ENCODE data around the gene POU3F2. TPM values are rescaled to one million over a fixed set of nuclear protein-coding genes. Genes with fewer than 3 reads are reported as not detected.

POU3F2 gene
- total and polyA plus RNA-seq, 2 donors (not counting 3 experiments of a cell fraction or from before 2014, with no cell fraction given), result not detected

- H3K4me3 ChIP-seq (replicated peaks in 1 of 3; ENCODE audit: insufficient read depth in 1 of 3, low read depth in 1 of 3, low read length in 3 of 3), result no peak overlapping the region
- CTCF ChIA-PET, result no interaction called here
- no TSS peak for BruUV-seq (replicated peaks)
- POLR2A ChIA-PET, result no interaction called here
- H3K27ac ChIP-seq (ENCODE audit: insufficient read depth, low read depth, low read length), result no peak overlapping the region
- no peak for TF ChIP-seq EZH2 (IDR thresholded peaks at IDR 0.05; ENCODE audit: borderline replicate concordance, low read depth, low read length, severe bottlenecking)
- no peak for TF ChIP-seq GATA2 (IDR thresholded peaks at IDR 0.05; ENCODE audit: insufficient read depth, insufficient read length, low read depth, low read length)
- TF ChIP-seq CTCF (IDR thresholded peaks at IDR 0.05; ENCODE audit: extremely low read depth in 1 of 2, insufficient read depth in 1 of 2, low read depth in 1 of 2, low read length in 2 of 2), result no peak
- TF ChIP-seq POLR2A (IDR thresholded peaks at IDR 0.05; ENCODE audit: low read depth, low read length), result no peak
- TF ChIP-seq JUN (IDR thresholded peaks at IDR 0.05; ENCODE audit: borderline replicate concordance, insufficient read depth, insufficient read length, low read depth), result no peak
- TF ChIP-seq POLR2AphosphoS5 (IDR thresholded peaks at IDR 0.05; ENCODE audit: insufficient read depth, low read depth, low read length), result no peak
- TF ChIP-seq MYC (IDR thresholded peaks at IDR 0.05; ENCODE audit: low read depth, low read length), result no peak
- TF ChIP-seq, protein P1, sequence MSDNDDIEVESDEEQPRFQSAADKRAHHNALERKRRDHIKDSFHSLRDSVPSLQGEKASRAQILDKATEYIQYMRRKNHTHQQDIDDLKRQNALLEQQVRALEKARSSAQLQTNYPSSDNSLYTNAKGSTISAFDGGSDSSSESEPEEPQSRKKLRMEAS (IDR thresholded peaks at IDR 0.05; ENCODE audit: insufficient read depth, insufficient read length), result no peak
- no peak for TF ChIP-seq FOS (IDR thresholded peaks at IDR 0.05; ENCODE audit: borderline replicate concordance, insufficient read depth, low read length)
- H3K36me3 ChIP-seq (ENCODE audit: control insufficient read depth in 2 of 2, extremely low read depth in 1 of 2, insufficient read depth in 2 of 2, low read length in 2 of 2), result no peaks in the 10 kb centered on the region
- intact Hi-C loops (cut with micrococcal nuclease) (no loop called here), dilution Hi-C loops (cut with MboI; ENCODE audit: extremely low pct_ligation_motif_present, low sequenced_read_pairs) (no loop called here)
- H3K9me1 ChIP-seq (replicated peaks; ENCODE audit: control insufficient read depth, extremely low read depth, insufficient read depth, low read length), result no peaks in the 10 kb centered on the region
- H3K27me3 ChIP-seq (ENCODE audit: control insufficient read depth in 2 of 2, insufficient read depth in 2 of 2, low read length in 2 of 2), result peaks cover 8 to 9% of the 10 kb centered on the region in 2 experiments
- H3K9me3 ChIP-seq (replicated peaks; ENCODE audit: control insufficient read depth, insufficient read depth, low read length), result no peaks in the 10 kb centered on the region
- no peaks in the 10 kb centered on the region for H4K20me1 ChIP-seq (replicated peaks; ENCODE audit: control insufficient read depth, extremely low read depth, insufficient read depth, low read length)
- H3K79me2 ChIP-seq (ENCODE audit: control insufficient read depth, insufficient read depth, low read length), result no peaks in the 10 kb centered on the region
- no peak for FAIRE-seq
- no peaks in the 10 kb centered on the region for H3K4me1 ChIP-seq (ENCODE audit: control insufficient read depth, extremely low read depth, insufficient read depth, low read length)
- no peak overlapping the region for H2AFZ ChIP-seq (ENCODE audit: low read depth, low read length)
- H3K9ac ChIP-seq (replicated peaks; ENCODE audit: extremely low read depth, insufficient read depth, low read length), result no peak overlapping the region
- DNase-seq (ENCODE audit: low read depth, low spot score), result no peak
- H3K4me2 ChIP-seq (ENCODE audit: insufficient read depth, low read length), result no peak overlapping the region
Measured at GRCh38 chr6:98816799-98817198, 17.6 kb upstream of the POU3F2 start.

All from endothelial cell of umbilical vein (primary cell).